ENCODE measurements around the gene CCDC30.

Gene CCDC30

GRCh38 chr1:42551590-42551989, 88.5 kb downstream of the CCDC30 start:
- H3K4me3 ChIP-seq (ENCODE audit: low read depth, low read length): no peak overlapping the region
- no peak for TF ChIP-seq CTCF (IDR thresholded peaks at IDR 0.05; ENCODE audit: control insufficient read depth, extremely low read depth, insufficient read depth)
- no peak for DNase-seq (ENCODE audit: low read depth)

GRCh38 chr1:42552636-42553035, 89.5 kb downstream of the CCDC30 start:
- H3K4me3 ChIP-seq (ENCODE audit: low read depth, low read length): no peak overlapping the region
- no peak for TF ChIP-seq CTCF (IDR thresholded peaks at IDR 0.05; ENCODE audit: control insufficient read depth, extremely low read depth, insufficient read depth)
- DNase-seq (ENCODE audit: low read depth): no peak

- H3K4me3 ChIP-seq (ENCODE audit: low read depth, low read length): no peak overlapping the region
- no peak for DNase-seq (ENCODE audit: low read depth)
- no peak for TF ChIP-seq CTCF (IDR thresholded peaks at IDR 0.05; ENCODE audit: control insufficient read depth, extremely low read depth, insufficient read depth)
Measured at GRCh38 chr1:42557230-42557851, 94.3 kb downstream of the CCDC30 start.

- no peak for DNase-seq (ENCODE audit: low read depth)
- TF ChIP-seq CTCF (IDR thresholded peaks at IDR 0.05; ENCODE audit: control insufficient read depth, extremely low read depth, insufficient read depth): no peak
Measured at GRCh38 chr1:42567038-42567437, 104.0 kb downstream of the CCDC30 start.

GRCh38 chr1:42576935-42577334, 113.8 kb downstream of the CCDC30 start:
- no peak for TF ChIP-seq CTCF (IDR thresholded peaks at IDR 0.05; ENCODE audit: control insufficient read depth, extremely low read depth, insufficient read depth)
- H3K4me3 ChIP-seq (ENCODE audit: low read depth, low read length): no peak overlapping the region
- DNase-seq (ENCODE audit: low read depth): no peak

More at GRCh38 chr1:42567038-42567437, 104.0 kb downstream of the CCDC30 start:
- H3K4me3 ChIP-seq (ENCODE audit: low read depth, low read length): no peak overlapping the region

- H3K4me3 ChIP-seq (ENCODE audit: low read depth, low read length): no peak overlapping the region
- DNase-seq (ENCODE audit: low read depth): no peak
Measured at GRCh38 chr1:42586016-42586415, 122.9 kb downstream of the CCDC30 start.

More at GRCh38 chr1:42586016-42586415, 122.9 kb downstream of the CCDC30 start:
- no peak for TF ChIP-seq CTCF (IDR thresholded peaks at IDR 0.05; ENCODE audit: control insufficient read depth, extremely low read depth, insufficient read depth)
